ENCODE results near the gene EPX.

The EPX gene

GRCh38 chr17:58245428-58246103 is 53.0 kb downstream of the EPX start:
- Histone ChIP-seq H3K36me3 (no peaks in the 10 kb centered on the region), H3K27me3 (ENCODE audit: insufficient read depth, low read depth, severe bottlenecking) (no peaks in the 10 kb centered on the region), H3K27ac (peak overlapping the region; percentile 63), H3K4me3 (ENCODE audit: low read depth, low read length) (no peak overlapping the region), H3K9me3 (ENCODE audit: severe bottlenecking) (no peaks in the 10 kb centered on the region)
- DNase-seq = peak; percentile 29
- TF ChIP-seq CTCF (IDR thresholded peaks at IDR 0.05; ENCODE audit: low read depth, low read length) = no peak

- no peak for TF ChIP-seq CTCF (IDR thresholded peaks at IDR 0.05; ENCODE audit: low read depth, low read length)
- H3K4me3 ChIP-seq (ENCODE audit: low read depth, low read length) = no peak overlapping the region
- DNase-seq = no peak
- H3K27ac ChIP-seq = no peak overlapping the region
- H3K9me3 ChIP-seq (ENCODE audit: severe bottlenecking) = no peaks in the 10 kb centered on the region
- H3K36me3 ChIP-seq = no peaks in the 10 kb centered on the region
- no peaks in the 10 kb centered on the region for H3K27me3 ChIP-seq (ENCODE audit: insufficient read depth, low read depth, severe bottlenecking)
These were observed 53.7 kb downstream of the EPX start for GRCh38 chr17:58246104-58246740.

GRCh38 chr17:58246781-58247180 is 54.3 kb downstream of the EPX start:
- Histone ChIP-seq H3K27ac (no peak overlapping the region), H3K36me3 (no peaks in the 10 kb centered on the region), H3K27me3 (ENCODE audit: insufficient read depth, low read depth, severe bottlenecking) (no peaks in the 10 kb centered on the region), H3K4me3 (ENCODE audit: low read depth, low read length) (no peak overlapping the region), H3K9me3 (ENCODE audit: severe bottlenecking) (no peaks in the 10 kb centered on the region)
- no peak for DNase-seq
- no peak for TF ChIP-seq CTCF (IDR thresholded peaks at IDR 0.05; ENCODE audit: low read depth, low read length)

GRCh38 chr17:58247511-58248363 is 55.2 kb downstream of the EPX start:
- Histone ChIP-seq H3K4me3 (ENCODE audit: low read depth, low read length) (no peak overlapping the region), H3K27me3 (ENCODE audit: insufficient read depth, low read depth, severe bottlenecking) (no peaks in the 10 kb centered on the region), H3K36me3 (no peaks in the 10 kb centered on the region), H3K9me3 (ENCODE audit: severe bottlenecking) (no peaks in the 10 kb centered on the region), H3K27ac (no peak overlapping the region)
- DNase-seq = no peak
- TF ChIP-seq CTCF (IDR thresholded peaks at IDR 0.05; ENCODE audit: low read depth, low read length) = no peak

GRCh38 chr17:58248955-58249269 is 56.4 kb downstream of the EPX start:
- Histone ChIP-seq H3K36me3 (no peaks in the 10 kb centered on the region), H3K27ac (no peak overlapping the region), H3K27me3 (ENCODE audit: insufficient read depth, low read depth, severe bottlenecking) (no peaks in the 10 kb centered on the region), H3K4me3 (ENCODE audit: low read depth, low read length) (no peak overlapping the region), H3K9me3 (ENCODE audit: severe bottlenecking) (no peaks in the 10 kb centered on the region)
- DNase-seq = no peak
- no peak for TF ChIP-seq CTCF (IDR thresholded peaks at IDR 0.05; ENCODE audit: low read depth, low read length)
